KOPT-K1 (cell line): ENCODE measurements around the gene PTPN1.

ENCODE experiments used
- H3K27ac ChIP-seq: fragments of 200-600 bp; sonication (generic); 2 replicates; pipeline ENCODE4 v1.5.1; 2016; ENCODE audit warnings: antibody characterized with exemption, mild to moderate bottlenecking, low read depth, low read length; ENCODE audit not compliant: poor library complexity, severe bottlenecking
- H3K36me3 ChIP-seq: fragments of 200-600 bp; sonication (generic); 2 replicates; pipeline ENCODE4 v1.5.1; 2017; ENCODE audit warnings: antibody characterized with exemption, mild to moderate bottlenecking, low read length, moderate library complexity; ENCODE audit not compliant: insufficient read depth
- H3K9me3 ChIP-seq: fragments of 200-600 bp; sonication (generic); 2 replicates; pipeline ENCODE4 v1.5.1; 2017; ENCODE audit warnings: antibody characterized with exemption, low read length, mild to moderate bottlenecking; ENCODE audit not compliant: insufficient read depth, poor library complexity, severe bottlenecking

Gene PTPN1

DNA sequence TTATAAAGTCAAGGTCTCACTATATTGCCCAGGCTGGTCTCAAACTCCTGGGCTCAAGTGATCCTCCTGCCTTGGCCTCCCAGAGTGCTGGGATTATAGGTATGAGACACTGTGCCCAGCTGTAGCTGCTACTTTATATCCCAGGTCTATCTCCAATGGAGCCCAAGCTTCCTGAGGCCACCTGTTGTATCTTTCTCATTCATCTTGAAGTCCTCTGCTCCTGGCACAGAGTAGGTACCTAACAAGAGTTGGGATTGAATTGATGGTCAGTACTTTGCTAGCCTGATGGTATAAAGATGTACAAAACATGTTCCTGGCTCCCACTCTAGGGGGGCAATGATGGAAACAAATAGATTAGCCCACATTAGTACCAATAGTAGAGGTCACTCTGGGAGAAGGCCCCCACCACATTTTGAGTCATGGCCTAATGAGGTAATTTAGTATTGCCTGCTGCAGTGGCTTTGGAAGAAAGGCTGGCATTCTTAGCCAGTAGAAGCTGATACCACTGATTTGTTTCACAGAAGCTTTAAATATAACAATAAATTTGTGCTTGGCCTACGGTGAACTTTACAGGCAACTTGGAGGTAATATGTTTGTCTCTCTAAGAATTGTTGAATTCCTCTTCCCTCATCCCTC, 5.4 kb downstream of the PTPN1 start:
- Histone ChIP-seq H3K36me3 (no peaks in the 10 kb centered on the region; the same call in 1 of the 2 replicates), H3K27ac (no peak overlapping the region), H3K9me3 (no peaks in the 10 kb centered on the region)

DNA sequence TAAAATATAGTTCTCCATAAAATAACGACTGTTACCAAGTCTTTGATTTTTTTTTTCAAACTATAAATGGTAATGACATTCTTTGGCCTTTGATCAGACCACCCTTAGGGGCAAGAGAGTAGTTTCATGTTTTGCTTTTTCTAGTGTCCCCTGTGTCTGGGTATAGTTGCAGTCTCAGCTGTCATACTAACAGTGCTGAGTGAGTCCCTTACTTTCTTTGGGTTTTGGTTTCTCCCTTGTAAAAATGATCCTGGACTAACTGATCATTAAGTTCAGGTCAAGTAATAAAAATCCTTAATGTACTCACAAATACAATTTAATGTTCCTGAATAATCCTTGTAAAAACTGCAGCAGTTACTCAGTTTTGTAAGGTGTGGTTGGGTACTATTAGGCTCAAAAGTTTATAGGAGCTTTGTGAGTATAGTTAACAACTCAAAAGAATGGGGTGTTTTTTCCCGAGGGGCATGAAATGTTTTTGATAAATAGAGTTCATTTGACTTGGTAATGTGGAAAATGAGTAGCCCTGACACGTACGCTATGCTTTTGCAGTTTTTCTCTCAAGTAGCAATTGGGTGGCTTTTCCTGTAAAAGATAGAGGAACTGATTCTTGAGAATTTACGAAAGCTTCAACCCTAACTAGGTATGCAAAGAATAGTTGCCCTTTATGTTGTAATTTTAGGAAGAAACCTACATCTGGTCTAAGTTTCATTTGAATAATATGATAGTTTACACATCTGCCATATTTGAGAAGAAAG, 6.2 kb downstream of the PTPN1 start:
- Histone ChIP-seq H3K36me3 (peaks cover 1% of the 10 kb centered on the region; the same call in 1 of the 2 replicates), H3K27ac (no peak overlapping the region), H3K9me3 (no peaks in the 10 kb centered on the region)

DNA sequence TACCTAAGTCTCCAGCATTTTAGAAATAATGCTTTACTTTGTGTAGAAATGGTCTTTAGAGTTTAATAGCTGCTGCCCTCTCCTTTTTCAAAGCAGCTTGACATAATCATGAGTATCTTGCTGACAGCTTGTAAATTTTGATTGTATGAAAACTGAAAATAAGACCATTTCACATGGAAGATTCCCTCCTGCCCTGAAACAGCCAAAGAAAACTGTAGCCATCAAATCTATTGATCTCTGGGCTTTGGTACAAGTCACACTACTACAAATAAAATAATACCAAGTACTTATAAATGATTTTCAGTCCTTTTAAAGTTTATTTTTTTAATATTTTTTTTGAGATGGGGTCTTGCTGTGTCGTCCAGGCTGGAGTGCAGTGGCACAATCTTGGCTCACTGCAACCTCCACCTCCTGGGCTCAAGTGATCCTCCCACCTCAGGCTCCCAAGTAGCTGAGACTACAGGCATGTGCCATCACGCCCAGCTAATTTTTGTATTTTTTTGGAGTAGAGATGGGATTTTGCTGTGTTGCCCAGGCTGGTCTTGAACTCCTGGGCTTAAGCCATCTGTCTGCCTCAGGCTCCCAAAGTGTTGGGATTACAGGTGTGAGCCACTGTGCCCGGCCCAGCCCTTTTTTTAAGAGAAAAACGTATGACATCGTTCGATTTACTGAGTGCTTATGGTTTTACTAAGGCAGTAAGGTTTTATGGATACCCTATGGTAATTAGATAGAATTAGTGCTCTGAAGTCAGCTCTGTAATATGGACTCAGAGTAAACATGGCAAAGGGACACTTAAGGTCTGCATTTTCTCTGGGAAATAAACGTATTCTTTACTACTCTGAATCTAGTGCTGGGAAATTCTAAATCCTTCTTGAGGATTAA, 7.0 kb downstream of the PTPN1 start:
- Histone ChIP-seq H3K27ac (peak overlapping the region; percentile 23), H3K36me3 (peaks cover 9% of the 10 kb centered on the region; the same call in 1 of the 2 replicates), H3K9me3 (no peaks in the 10 kb centered on the region)

DNA sequence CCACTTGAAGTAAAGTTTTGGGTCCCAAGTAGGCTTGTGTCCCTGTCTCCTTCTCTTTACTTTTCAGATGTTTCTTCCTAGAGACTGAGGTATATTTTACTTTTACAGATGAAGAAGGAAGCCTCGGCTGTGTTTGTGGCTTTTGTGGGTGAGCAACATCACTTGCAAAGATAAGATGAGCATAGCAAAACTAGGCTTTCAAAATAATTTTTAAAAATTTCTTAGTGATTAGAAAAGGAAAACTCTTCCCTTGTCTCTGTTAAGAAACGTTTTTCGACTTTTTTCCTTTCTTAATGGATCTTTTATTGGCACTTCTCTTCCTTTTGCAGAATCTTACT, 7.6 kb downstream of the PTPN1 start:
- H3K27ac ChIP-seq: peak overlapping the region; percentile 23
- H3K36me3 ChIP-seq: peaks cover 9% of the 10 kb centered on the region; the same call in 1 of the 2 replicates
- no peaks in the 10 kb centered on the region for H3K9me3 ChIP-seq

DNA sequence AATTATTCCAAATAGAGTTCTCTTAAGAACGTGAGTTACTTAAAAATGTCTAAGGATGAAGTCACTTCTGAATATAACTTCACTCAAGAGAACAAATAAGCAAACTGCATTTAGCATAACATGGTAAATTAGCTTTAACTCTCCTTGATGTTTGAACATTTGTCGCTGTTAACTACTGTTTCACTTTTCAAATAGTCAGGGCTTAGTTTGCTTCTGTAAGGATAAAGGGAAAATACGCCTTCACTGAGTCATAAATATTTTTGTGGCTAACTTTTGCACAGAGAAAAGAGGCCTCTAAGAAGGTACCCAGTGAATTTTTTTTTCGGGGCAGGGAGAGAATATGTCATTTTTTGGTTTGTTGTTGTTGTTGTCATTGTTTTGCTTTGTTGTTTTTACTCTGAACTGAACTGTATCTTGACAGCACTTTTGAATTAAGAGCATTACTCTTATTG, 8.1 kb downstream of the PTPN1 start:
- Histone ChIP-seq H3K27ac (peak overlapping the region; percentile 23), H3K36me3 (peaks cover 9% of the 10 kb centered on the region; the same call in 1 of the 2 replicates), H3K9me3 (no peaks in the 10 kb centered on the region)

DNA sequence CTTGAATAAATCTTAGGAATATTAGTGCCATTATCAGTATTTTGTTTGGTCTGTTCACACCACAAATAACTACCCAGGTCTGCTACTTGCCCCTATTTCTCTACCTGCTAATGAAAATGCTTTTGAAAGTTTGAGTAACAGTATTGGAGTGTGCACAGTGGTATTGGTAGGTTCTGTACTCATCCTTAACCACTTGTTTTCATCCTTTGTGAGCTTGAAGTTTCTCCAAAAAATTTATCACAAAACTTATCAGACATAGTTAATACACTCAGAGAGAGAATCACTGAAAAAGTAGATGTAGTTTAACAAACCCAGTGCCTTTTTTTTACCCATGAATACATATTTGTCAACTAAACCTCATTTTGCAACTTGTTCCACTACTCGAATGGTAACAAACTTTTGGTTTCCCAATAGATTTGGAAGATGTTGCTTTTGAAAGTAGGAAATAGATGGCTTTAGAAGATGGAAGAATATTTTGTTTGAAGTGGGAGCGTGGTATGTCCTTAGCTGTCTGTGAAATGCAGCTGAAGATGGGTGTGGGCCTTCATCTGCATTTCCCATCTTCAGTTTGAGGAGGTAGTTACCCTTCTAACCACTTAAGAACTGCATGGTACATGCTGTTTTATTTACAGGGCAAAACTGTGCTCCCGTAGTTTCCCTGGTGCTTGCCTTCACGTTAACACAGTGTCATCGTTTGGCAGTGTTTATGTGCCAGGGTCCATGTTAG, 9.0 kb downstream of the PTPN1 start:
- Histone ChIP-seq H3K36me3 (peaks cover 9% of the 10 kb centered on the region; the same call in 1 of the 2 replicates), H3K27ac (peak overlapping the region; percentile 2), H3K9me3 (no peaks in the 10 kb centered on the region)

DNA sequence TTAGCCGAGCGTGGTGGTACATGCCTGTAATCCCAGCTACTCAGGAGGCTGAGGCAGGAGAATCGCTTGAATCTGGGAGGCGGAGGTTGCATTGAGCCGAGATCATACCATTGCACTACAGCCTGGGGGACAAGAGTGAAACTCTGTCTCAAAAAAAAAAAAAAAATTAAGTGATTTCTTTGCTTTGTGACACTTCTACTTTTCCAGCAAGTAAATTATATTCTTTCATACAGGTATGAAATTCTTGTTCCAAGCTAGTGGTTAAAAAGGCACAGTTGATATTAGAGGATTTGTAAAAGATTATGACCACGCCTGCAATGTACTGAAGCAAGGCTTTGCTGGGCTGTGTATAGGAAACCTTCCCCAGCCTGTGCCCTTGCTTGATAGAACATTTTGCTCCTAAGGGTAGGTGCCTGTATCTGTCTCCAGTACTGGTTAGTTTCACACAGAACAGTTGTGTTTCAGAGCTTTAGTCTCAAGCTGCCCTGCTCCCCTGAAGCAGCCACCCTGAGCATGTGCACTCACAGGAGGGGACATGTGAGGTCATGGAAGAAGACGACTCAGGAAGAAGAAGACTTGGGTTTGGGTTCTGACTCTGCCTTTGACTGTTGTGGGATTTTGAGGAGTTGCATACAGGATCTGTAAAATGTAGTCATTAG, 10.2 kb downstream of the PTPN1 start:
- H3K27ac ChIP-seq: no peak overlapping the region

DNA sequence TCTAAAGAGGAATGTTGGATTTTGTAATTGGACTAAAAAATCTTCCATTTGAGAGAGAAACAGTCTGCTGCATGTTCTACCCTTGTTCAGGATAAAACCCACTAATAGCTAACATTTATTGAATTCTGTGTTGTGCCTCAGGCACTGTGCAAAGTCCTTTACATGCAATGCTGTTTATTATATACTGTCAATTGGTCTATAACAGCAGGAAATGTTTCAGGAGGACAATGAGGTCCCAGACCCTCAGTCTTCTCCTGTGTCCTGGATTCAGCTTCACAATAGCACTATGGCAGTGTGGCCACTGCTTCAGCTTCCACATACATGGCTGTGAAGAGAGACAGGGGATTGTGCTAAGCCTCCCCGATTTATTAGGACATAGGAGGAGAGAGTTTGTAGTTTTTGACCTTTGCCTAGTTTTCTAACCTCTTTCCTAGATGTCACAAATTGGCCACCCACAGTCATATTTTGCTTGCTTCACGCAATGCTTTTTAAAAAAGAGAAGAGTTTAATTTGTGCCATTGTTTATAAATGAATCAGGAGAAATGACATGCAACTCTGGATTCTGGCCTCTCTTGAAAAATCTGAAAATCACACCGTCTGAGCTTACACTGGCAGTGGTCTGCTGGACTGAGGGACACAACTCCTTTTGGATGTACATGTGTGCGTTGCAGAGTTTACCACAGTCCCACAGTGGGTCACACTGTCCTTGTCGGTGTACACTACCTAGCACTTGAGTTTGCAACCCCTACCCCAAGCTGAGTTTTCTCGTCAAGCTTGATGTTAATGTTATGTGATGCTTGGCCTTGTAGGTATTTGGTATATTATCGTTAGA, 11.3 kb downstream of the PTPN1 start:
- peaks cover 9% of the 10 kb centered on the region; the same call in 1 of the 2 replicates for H3K36me3 ChIP-seq
- no peak overlapping the region for H3K27ac ChIP-seq
- H3K9me3 ChIP-seq: no peaks in the 10 kb centered on the region

More for the DNA sequence above, 10.2 kb downstream of the PTPN1 start:
- H3K9me3 ChIP-seq: no peaks in the 10 kb centered on the region
- H3K36me3 ChIP-seq: peaks cover 9% of the 10 kb centered on the region; the same call in 1 of the 2 replicates

DNA sequence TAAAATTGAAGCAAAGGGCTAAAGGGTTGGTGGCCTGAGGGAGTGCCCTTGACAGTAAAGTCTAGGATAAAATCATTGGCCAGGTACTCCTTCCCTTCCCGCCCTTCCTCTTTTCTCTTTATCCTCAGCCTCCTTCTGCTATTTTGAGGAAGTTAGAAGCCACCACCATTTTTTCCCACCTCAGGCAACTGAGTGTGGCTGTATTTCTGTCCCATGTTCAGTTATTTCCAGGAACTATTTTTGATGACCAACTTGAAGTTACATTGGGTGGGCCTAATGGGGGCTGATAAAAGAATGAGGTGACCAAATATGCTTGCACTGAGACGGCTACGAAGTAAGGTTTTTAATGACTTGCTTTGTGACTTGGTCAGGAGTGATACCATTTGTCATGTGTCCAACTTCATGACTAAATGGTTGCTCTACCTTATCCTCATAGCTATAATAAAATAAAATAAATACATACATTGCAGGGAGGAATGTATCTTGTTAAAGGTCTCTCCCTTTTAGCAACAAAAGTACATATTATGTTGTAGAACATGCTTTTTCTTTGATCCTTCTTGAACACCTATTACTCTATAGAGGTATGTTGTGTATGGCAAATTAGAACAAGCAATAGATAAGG, 12.0 kb downstream of the PTPN1 start:
- H3K36me3 ChIP-seq: peaks cover 9% of the 10 kb centered on the region; the same call in 1 of the 2 replicates
- no peak overlapping the region for H3K27ac ChIP-seq
- H3K9me3 ChIP-seq: no peaks in the 10 kb centered on the region

DNA sequence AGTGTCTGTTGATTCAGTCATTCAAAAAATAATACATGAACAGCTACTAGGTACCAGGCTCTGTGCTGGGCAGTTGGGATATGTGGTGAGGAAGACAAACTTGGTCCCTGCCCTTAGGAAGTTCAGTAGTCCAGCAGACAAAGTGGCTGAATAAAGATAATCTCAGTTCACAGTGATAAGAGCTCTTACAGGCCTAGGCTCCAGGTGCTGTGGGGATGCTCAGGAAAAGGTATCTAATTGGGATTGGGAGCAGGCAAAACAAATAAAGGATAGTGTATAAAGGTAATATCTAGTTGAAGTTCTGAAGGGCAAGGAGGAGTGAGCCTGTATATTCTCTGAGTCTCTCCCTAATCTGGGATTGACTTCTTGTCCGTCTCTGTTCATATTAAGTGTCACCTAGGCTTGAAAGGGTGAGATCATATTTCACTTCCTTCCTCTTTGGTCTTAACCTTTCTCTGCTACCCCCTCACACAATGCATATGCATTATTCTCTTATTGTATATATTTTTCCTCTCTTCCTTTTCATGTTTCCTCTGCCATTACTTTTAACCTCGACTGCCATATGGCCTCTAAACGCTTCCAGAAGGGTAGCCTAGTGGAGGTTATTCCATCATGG, 13.5 kb downstream of the PTPN1 start:
- no peak overlapping the region for H3K27ac ChIP-seq
- H3K9me3 ChIP-seq: no peaks in the 10 kb centered on the region
- peaks cover 9% of the 10 kb centered on the region; the same call in 1 of the 2 replicates for H3K36me3 ChIP-seq

DNA sequence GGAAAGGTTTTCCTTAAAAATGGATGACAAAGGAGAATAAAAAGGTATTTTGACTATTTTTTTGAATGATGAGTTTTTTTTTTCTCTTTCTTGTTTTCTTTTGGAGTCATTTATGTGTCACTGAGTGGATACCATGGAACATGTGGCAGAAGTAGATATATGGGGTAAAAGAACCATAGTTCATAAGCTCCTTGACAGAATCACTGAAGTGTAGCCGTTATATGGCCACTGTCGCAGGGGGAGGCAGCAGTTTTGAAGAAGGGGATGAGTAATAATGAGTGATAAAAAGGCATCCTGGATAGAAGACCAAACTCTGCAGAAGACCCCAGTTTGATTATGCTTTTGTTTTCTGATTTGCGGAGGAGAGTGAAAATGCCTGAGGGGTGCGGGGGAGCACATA, 15.5 kb downstream of the PTPN1 start:
- no peak overlapping the region for H3K27ac ChIP-seq
- no peaks in the 10 kb centered on the region for H3K9me3 ChIP-seq
- peaks cover 9% of the 10 kb centered on the region; the same call in 1 of the 2 replicates for H3K36me3 ChIP-seq

DNA sequence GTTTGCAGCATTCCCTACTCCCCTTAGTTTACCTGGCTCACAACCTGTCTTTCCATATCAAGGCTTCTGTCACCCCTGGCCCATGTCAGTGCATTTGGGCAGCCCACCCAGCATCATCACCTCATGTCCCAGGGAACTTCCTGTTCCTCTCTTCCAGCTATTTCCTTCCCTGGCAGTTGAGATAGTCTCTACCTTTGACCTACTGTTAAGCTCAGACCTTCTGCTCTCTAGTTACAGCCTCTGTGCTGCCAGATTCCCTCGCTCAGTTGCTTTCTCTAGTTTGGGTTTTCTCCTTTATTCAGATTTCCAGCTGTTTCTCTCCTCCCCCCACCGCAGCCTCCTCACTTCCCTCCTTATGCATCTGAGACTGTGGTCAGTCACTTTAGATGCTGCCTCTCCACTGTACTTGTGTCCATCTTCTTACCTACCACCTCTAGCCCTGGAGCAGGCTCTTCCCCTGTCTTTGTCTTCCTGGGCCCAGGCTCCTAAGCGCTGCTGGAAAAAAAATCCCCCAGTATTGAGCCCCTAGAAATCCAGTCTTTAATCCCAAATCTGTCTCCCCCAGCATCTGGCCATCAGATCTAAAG, 16.3 kb downstream of the PTPN1 start:
- Histone ChIP-seq H3K36me3 (0 out of 2 replicates have a peak, but pooled peaks cover 6% of the 10 kb centered on the region), H3K27ac (no peak overlapping the region), H3K9me3 (no peaks in the 10 kb centered on the region)
